ENCODE results near the gene DNAH9. TPM values are rescaled to one million over a fixed set of nuclear protein-coding genes. Genes with fewer than 3 reads are reported as not detected.

DNAH9 gene
- polyA plus RNA-seq, 1 donor from 2014 or later: 2.0 TPM

GRCh38 chr17:11583306-11583992 is 14.8 kb upstream of the DNAH9 start:
- Histone ChIP-seq H3K9me3 (ENCODE audit: low read length) (no peaks in the 10 kb centered on the region), H3K36me3 (ENCODE audit: insufficient read depth, low read length) (no peaks in the 10 kb centered on the region), H3K4me2 (ENCODE audit: low read length) (no peak overlapping the region), H3K9me2 (ENCODE audit: insufficient read depth, low read length) (no peaks in the 10 kb centered on the region), H3F3A (ENCODE audit: insufficient read depth, low read length, poor library complexity, severe bottlenecking) (no peaks in the 10 kb centered on the region), H3K27me3 (ENCODE audit: insufficient read depth, low read depth, low read length) (no peaks in the 10 kb centered on the region), H2AFZ (ENCODE audit: low read depth, low read length) (no peak overlapping the region), H3K4me3 (ENCODE audit: low read length) (no peak overlapping the region), H3K9ac (ENCODE audit: low read length) (no peak overlapping the region), H3K27ac (ENCODE audit: low read length) (no peak overlapping the region), H4K20me1 (ENCODE audit: insufficient read depth) (no peaks in the 10 kb centered on the region), H3K79me2 (replicated peaks; ENCODE audit: insufficient read depth, low read length) (no peaks in the 10 kb centered on the region)
- TF ChIP-seq TAF1 (IDR thresholded peaks at IDR 0.05; ENCODE audit: low read depth) (no peak), CTCF (IDR thresholded peaks at IDR 0.05; ENCODE audit: poor library complexity, severe bottlenecking) (no peak), RAD21 (conservative IDR thresholded peaks at IDR 0.05) (no peak), SMC3 (conservative IDR thresholded peaks at IDR 0.05; ENCODE audit: poor library complexity) (no peak), EP300 (conservative IDR thresholded peaks at IDR 0.05; ENCODE audit: poor library complexity, severe bottlenecking) (no peak), EZH2 (IDR thresholded peaks at IDR 0.05; ENCODE audit: borderline replicate concordance, insufficient read depth, low read length, poor library complexity, severe bottlenecking) (no peak)
- TF ChIP-seq, protein P1, sequence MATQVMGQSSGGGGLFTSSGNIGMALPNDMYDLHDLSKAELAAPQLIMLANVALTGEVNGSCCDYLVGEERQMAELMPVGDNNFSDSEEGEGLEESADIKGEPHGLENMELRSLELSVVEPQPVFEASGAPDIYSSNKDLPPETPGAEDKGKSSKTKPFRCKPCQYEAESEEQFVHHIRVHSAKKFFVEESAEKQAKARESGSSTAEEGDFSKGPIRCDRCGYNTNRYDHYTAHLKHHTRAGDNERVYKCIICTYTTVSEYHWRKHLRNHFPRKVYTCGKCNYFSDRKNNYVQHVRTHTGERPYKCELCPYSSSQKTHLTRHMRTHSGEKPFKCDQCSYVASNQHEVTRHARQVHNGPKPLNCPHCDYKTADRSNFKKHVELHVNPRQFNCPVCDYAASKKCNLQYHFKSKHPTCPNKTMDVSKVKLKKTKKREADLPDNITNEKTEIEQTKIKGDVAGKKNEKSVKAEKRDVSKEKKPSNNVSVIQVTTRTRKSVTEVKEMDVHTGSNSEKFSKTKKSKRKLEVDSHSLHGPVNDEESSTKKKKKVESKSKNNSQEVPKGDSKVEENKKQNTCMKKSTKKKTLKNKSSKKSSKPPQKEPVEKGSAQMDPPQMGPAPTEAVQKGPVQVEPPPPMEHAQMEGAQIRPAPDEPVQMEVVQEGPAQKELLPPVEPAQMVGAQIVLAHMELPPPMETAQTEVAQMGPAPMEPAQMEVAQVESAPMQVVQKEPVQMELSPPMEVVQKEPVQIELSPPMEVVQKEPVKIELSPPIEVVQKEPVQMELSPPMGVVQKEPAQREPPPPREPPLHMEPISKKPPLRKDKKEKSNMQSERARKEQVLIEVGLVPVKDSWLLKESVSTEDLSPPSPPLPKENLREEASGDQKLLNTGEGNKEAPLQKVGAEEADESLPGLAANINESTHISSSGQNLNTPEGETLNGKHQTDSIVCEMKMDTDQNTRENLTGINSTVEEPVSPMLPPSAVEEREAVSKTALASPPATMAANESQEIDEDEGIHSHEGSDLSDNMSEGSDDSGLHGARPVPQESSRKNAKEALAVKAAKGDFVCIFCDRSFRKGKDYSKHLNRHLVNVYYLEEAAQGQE (IDR thresholded peaks at IDR 0.05; ENCODE audit: borderline replicate concordance): no peak

- H3K27ac ChIP-seq (ENCODE audit: low read length): no peak overlapping the region
- H3F3A ChIP-seq (ENCODE audit: insufficient read depth, low read length, poor library complexity, severe bottlenecking): no peaks in the 10 kb centered on the region
- H3K4me3 ChIP-seq (ENCODE audit: low read length): no peak overlapping the region
- TF ChIP-seq POLR2AphosphoS5 (IDR thresholded peaks at IDR 0.05) (no peak), CTCF (IDR thresholded peaks at IDR 0.05; ENCODE audit: poor library complexity, severe bottlenecking) (no peak), RAD21 (conservative IDR thresholded peaks at IDR 0.05) (no peak), SMC3 (conservative IDR thresholded peaks at IDR 0.05; ENCODE audit: poor library complexity) (no peak), TAF1 (IDR thresholded peaks at IDR 0.05; ENCODE audit: low read depth) (no peak), EZH2 (IDR thresholded peaks at IDR 0.05; ENCODE audit: borderline replicate concordance, insufficient read depth, low read length, poor library complexity, severe bottlenecking) (no peak), MXI1 (conservative IDR thresholded peaks at IDR 0.05; ENCODE audit: poor library complexity, severe bottlenecking) (no peak), EP300 (conservative IDR thresholded peaks at IDR 0.05; ENCODE audit: poor library complexity, severe bottlenecking) (no peak)
- TF ChIP-seq, protein P1 (IDR thresholded peaks at IDR 0.05; ENCODE audit: borderline replicate concordance): no peak
- H3K27me3 ChIP-seq (ENCODE audit: insufficient read depth, low read depth, low read length): no peaks in the 10 kb centered on the region
- no peaks in the 10 kb centered on the region for H3K9me2 ChIP-seq (ENCODE audit: insufficient read depth, low read length)
- no peak overlapping the region for H3K4me2 ChIP-seq (ENCODE audit: low read length)
- H3K9me3 ChIP-seq (ENCODE audit: low read length): no peaks in the 10 kb centered on the region
- no peaks in the 10 kb centered on the region for H3K36me3 ChIP-seq (ENCODE audit: insufficient read depth, low read length)
- no peaks in the 10 kb centered on the region for H4K20me1 ChIP-seq (ENCODE audit: insufficient read depth)
- H3K9ac ChIP-seq (ENCODE audit: low read length): no peak overlapping the region
- no peaks in the 10 kb centered on the region for H3K79me2 ChIP-seq (replicated peaks; ENCODE audit: insufficient read depth, low read length)
- H2AFZ ChIP-seq (ENCODE audit: low read depth, low read length): no peak overlapping the region
Measured at GRCh38 chr17:11589716-11590115, 8.6 kb upstream of the DNAH9 start.

All from neural cell (in vitro differentiated cells).